ENCODE results near the gene DNAI2. TPM values are rescaled to one million over a fixed set of nuclear protein-coding genes. Genes with fewer than 3 reads are reported as not detected.

Gene DNAI2
- total and polyA plus RNA-seq, 12 donors, result 0.06 to 0.26 (median 0.14) TPM; not detected in 9

DNA sequence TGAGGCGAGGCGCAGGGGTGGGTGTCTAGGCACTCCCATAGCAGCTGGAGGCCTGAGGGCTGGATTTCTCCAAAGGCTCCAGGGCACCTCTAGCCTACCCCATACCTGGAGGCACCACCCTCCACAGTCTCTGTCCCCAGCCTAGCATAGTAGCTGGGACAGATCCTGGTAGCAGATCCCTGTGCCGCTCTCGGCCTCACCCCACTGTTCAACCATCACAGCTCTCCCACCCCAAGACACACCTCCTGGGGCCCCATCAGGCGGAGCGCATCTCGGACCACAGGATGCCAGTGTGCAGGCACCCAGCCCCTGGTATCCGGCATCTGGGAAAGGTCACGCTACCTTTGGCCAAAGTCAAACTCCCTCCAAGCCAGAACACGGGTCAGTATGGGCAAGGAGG lies 80.5 kb downstream of the DNAI2 start:
- DNase-seq, result no peak
- H3K27ac ChIP-seq, result no peak overlapping the region
- H3K36me3 ChIP-seq (replicated peaks in 1 of 2), result no peaks in the 10 kb centered on the region
- intact Hi-C loops (cut with DNase I), result loop anchor here in 1 of 2 donors (10.0 kb wide), 1 partner anchor 50 kb away; no protein-coding TSS in a partner anchor
- H3K9me3 ChIP-seq (replicated peaks in 1 of 3), result no peaks in the 10 kb centered on the region
- TF ChIP-seq, protein P1, sequence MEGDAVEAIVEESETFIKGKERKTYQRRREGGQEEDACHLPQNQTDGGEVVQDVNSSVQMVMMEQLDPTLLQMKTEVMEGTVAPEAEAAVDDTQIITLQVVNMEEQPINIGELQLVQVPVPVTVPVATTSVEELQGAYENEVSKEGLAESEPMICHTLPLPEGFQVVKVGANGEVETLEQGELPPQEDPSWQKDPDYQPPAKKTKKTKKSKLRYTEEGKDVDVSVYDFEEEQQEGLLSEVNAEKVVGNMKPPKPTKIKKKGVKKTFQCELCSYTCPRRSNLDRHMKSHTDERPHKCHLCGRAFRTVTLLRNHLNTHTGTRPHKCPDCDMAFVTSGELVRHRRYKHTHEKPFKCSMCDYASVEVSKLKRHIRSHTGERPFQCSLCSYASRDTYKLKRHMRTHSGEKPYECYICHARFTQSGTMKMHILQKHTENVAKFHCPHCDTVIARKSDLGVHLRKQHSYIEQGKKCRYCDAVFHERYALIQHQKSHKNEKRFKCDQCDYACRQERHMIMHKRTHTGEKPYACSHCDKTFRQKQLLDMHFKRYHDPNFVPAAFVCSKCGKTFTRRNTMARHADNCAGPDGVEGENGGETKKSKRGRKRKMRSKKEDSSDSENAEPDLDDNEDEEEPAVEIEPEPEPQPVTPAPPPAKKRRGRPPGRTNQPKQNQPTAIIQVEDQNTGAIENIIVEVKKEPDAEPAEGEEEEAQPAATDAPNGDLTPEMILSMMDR (IDR thresholded peaks at IDR 0.05), result no peak
- TF ChIP-seq POLR2A (IDR thresholded peaks at IDR 0.05), result no peak
- H3K4me1 ChIP-seq (replicated peaks in 1 of 2), result no peaks in the 10 kb centered on the region
- peaks cover 75% of the 10 kb centered on the region for H3K27me3 ChIP-seq
- no peak overlapping the region for H3K4me3 ChIP-seq
- 83 to 88% (median 86%) methylated on average over 4 to 10 of the region's 10 CpGs for WGBS, 4 donors

DNA sequence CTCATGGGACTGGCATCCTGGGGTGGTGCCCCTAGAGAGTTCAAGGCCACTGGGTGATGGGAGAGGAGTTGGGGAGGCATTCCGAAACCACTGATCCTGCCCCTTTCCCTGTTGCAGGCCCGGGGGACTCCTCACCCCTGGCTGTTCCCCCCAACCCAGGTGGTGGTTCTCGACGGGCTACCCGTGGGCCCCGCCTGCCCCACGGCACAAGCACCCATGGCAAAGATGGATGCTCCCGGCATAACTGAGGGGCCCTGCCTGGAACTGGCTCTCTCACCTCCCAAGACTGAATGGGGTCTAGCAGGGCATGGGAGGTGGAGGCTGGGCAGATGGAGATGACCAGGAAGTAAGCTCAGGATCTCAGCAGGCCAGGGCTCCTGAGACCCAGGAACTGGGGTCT lies 81.0 kb downstream of the DNAI2 start:
- peaks cover 80% of the 10 kb centered on the region for H3K27me3 ChIP-seq
- no peaks in the 10 kb centered on the region for H3K9me3 ChIP-seq (replicated peaks in 1 of 3)
- 60 to 100% (median 85%) methylated on average over 1 to 8 of the region's 8 CpGs for WGBS, 4 donors
- DNase-seq, result no peak
- intact Hi-C loops (cut with DNase I), result loop anchor here (5.0 to 10.0 kb wide), 2 partner anchors 50 to 153 kb away; partner anchors contain the start of gene RPL38 (in 1 of the 2)
- H3K27ac ChIP-seq, result no peak overlapping the region
- H3K4me1 ChIP-seq (replicated peaks in 1 of 2), result no peaks in the 10 kb centered on the region
- H3K36me3 ChIP-seq (replicated peaks in 1 of 2), result no peaks in the 10 kb centered on the region
- no peak for TF ChIP-seq POLR2A (IDR thresholded peaks at IDR 0.05)
- TF ChIP-seq, protein P1 (IDR thresholded peaks at IDR 0.05), result no peak
- no peak overlapping the region for H3K4me3 ChIP-seq

DNA sequence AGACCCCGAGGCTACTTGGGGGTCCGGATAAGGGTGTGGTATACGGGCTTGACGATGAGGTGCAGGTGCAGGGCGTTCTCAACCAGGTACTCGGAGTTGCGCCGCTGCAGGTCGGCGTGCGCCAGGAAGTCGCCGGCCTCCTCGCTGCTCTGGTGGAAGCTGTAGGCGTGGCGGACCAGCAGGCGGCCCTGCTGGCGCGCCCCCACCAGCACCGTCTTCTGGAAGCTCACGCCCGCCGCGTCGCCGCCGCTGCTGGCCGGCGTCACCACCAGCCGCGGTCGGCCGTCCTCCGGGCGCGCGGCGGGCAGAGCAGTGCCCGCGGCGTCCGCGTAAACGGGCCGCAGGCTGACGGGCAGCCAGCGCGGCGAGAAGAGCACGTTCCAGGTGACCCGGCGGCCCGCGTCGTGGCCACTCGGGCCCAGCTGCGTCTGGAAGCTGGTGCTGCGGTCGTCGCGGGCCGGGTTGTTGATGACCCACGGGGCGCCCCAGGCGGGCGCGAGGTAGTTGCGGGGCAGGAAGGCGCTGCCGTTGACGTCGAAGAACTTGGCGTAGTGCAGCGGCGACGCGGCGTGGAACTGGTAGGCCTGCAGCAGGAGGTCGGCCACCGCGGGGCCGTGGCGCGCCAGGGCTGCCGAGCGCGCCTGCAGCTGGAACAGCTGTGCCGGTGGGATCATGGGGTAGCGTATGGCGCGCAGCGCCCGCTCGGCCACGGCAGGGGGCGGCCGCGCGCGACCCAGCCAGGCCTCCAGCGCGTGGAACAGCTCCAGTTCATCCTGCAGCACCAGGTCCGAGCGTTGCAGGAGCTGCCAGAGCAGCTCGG lies 82.8 kb downstream of the DNAI2 start:
- Histone ChIP-seq H3K9me3 (replicated peaks in 1 of 3) (no peaks in the 10 kb centered on the region), H3K36me3 (replicated peaks in 1 of 2) (no peaks in the 10 kb centered on the region), H3K4me1 (replicated peaks in 1 of 2) (no peaks in the 10 kb centered on the region), H3K27ac (no peak overlapping the region), H3K27me3 (peaks cover 89% of the 10 kb centered on the region), H3K4me3 (peak overlapping the region in 1 of 4 donors; percentile 38)
- WGBS, 4 donors, result 2 to 12% (median 5%) methylated on average over 11 to 105 of the region's 105 CpGs
- intact Hi-C loops (cut with DNase I), result loop anchor here (5.0 to 10.0 kb wide), 2 partner anchors 52 to 155 kb away; partner anchors contain the start of gene RPL38 (in 1 of the 2)
- DNase-seq, result no peak
- TF ChIP-seq, protein P1 (IDR thresholded peaks at IDR 0.05), result no peak
- no peak for TF ChIP-seq POLR2A (IDR thresholded peaks at IDR 0.05)

DNA sequence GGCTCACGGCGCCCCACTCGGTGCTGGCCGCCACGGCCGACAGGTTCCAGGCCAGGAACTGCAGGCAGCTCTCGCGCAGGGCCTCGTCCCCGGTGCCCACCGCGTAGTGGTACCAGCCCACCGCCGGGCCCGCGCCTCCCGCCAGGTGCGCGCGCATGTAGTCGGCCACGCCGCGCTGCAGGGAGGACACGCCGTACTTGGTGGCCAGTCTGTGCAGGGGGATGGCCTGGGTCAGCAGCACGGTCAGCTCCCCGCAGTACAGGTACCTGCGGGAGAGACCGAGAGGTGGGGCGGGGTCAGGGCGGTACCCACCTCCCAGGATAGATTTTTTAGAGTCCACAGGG lies 83.4 kb downstream of the DNAI2 start:
- 16 to 67% (median 18%) methylated on average over 1 to 32 of the region's 32 CpGs; no CpG with 5 or more reads in 1 of the 4 donors for WGBS, 4 donors
- Histone ChIP-seq H3K4me1 (replicated peaks in 1 of 2) (no peaks in the 10 kb centered on the region), H3K4me3 (peak overlapping the region in 1 of 4 donors; percentile 38), H3K9me3 (replicated peaks in 1 of 3) (no peaks in the 10 kb centered on the region), H3K27ac (no peak overlapping the region), H3K27me3 (peaks cover 85% of the 10 kb centered on the region), H3K36me3 (replicated peaks in 1 of 2) (no peaks in the 10 kb centered on the region)
- TF ChIP-seq, protein P1 (IDR thresholded peaks at IDR 0.05), result no peak
- no peak for TF ChIP-seq POLR2A (IDR thresholded peaks at IDR 0.05)
- intact Hi-C loops (cut with DNase I), result loop anchor here (5.0 to 10.0 kb wide), 2 partner anchors 53 to 155 kb away; partner anchors contain the start of gene RPL38 (in 1 of the 2)
- DNase-seq, result no peak
